Measurements from ENCODE around the gene ITGB3.

The ITGB3 gene

GRCh38 chr17:47304186-47304585 lies 50.6 kb downstream of the ITGB3 start:
- no peak for DNase-seq

- no peak for DNase-seq
These were observed 51.8 kb downstream of the ITGB3 start for GRCh38 chr17:47305302-47305923.

GRCh38 chr17:47310186-47310733 lies 56.6 kb downstream of the ITGB3 start:
- DNase-seq: no peak

GRCh38 chr17:47311420-47311819 lies 57.8 kb downstream of the ITGB3 start:
- DNase-seq: no peak

GRCh38 chr17:47315451-47316266 lies 62.0 kb downstream of the ITGB3 start:
- peak; percentile 16 for DNase-seq

- DNase-seq: no peak
These were observed 62.7 kb downstream of the ITGB3 start for GRCh38 chr17:47316311-47316710.

GRCh38 chr17:47317119-47317518 lies 63.5 kb downstream of the ITGB3 start:
- no peak for DNase-seq

- no peak for DNase-seq
These were observed 64.7 kb downstream of the ITGB3 start for GRCh38 chr17:47318197-47318918.

- no peak for DNase-seq
These were observed 67.4 kb downstream of the ITGB3 start for GRCh38 chr17:47320879-47321502.

- peak; percentile 17 for DNase-seq
These were observed 70.0 kb downstream of the ITGB3 start, which contains the start of gene EFCAB13 for GRCh38 chr17:47323382-47324223. Gene EFCAB13 (plus strand): TSS chr17:47323955. CDS start chr17:47328354, 4,399 bp downstream.

GRCh38 chr17:47324224-47325020 lies 70.8 kb downstream of the ITGB3 start:
- DNase-seq: no peak

- DNase-seq: no peak
These were observed 71.5 kb downstream of the ITGB3 start for GRCh38 chr17:47325176-47325575.

GRCh38 chr17:47330548-47330947 lies 76.9 kb downstream of the ITGB3 start:
- no peak for DNase-seq

GRCh38 chr17:47332287-47332686 lies 78.7 kb downstream of the ITGB3 start:
- no peak for DNase-seq

GRCh38 chr17:47335101-47335936 lies 81.7 kb downstream of the ITGB3 start:
- DNase-seq: no peak

- DNase-seq: no peak
These were observed 84.4 kb downstream of the ITGB3 start for GRCh38 chr17:47338026-47338425.

GRCh38 chr17:47352848-47353247 lies 99.2 kb downstream of the ITGB3 start:
- no peak for DNase-seq

GRCh38 chr17:47358652-47359051 lies 105.0 kb downstream of the ITGB3 start:
- no peak for DNase-seq
